NT2/D1 (cell line): ENCODE data around the gene S100A9.
"Not testable (repeated sequence)": the region's sequence is repeated elsewhere in the genome, so short reads cannot be mapped to it uniquely, and the experiment has no call there.

ENCODE experiments used
- DNase-seq: peaks from one replicate; pipeline ENCODE4 v3.0.0-alpha.2; 2011; ENCODE audit warnings: low read depth, low spot score
- H3K27me3 ChIP-seq: 2 replicates; pipeline ENCODE4 v1.6.0; 2011; ENCODE audit warnings: mild to moderate bottlenecking; ENCODE audit not compliant: insufficient read length, insufficient read depth
- H3K36me3 ChIP-seq: 2 replicates; pipeline ENCODE4 v1.6.1; 2011; ENCODE audit warnings: mild to moderate bottlenecking, low read length, mixed read lengths; ENCODE audit not compliant: insufficient read depth, insufficient read length
- H3K4me1 ChIP-seq: 2 replicates; pipeline ENCODE4 v1.5.1; 2011; ENCODE audit not compliant: insufficient read depth, insufficient read length
- H3K4me3 ChIP-seq: 2 replicates; pipeline ENCODE4 v1.5.1; 2011; ENCODE audit warnings: low read depth; ENCODE audit not compliant: insufficient read length
- H3K9ac ChIP-seq: 2 replicates; pipeline ENCODE4 v1.6.0; 2011; ENCODE audit warnings: low read depth; ENCODE audit not compliant: insufficient read length
- H3K9me3 ChIP-seq: 2 replicates; pipeline ENCODE4 v1.5.1; 2011; ENCODE audit warnings: mild to moderate bottlenecking, low read length; ENCODE audit not compliant: insufficient read depth
- SUZ12 ChIP-seq: IDR thresholded peaks from 2 replicates; pipeline ENCODE4 v1.6.1; 2011; ENCODE audit not compliant: insufficient read length, insufficient read depth; ENCODE audit errors: extremely low read depth
- YY1 ChIP-seq: IDR thresholded peaks from 2 replicates; pipeline ENCODE4 v1.6.1; 2011; ENCODE audit not compliant: insufficient read length, insufficient read depth
- ZNF274 ChIP-seq: IDR thresholded peaks from 2 replicates; pipeline ENCODE4 v1.6.1; 2011; ENCODE audit warnings: mild to moderate bottlenecking, low read depth, low read length

S100A9 gene

GRCh38 chr1:153342178-153342577, 15.5 kb upstream of the S100A9 start:
- Histone ChIP-seq H3K27me3 (no peaks in the 10 kb centered on the region), H3K36me3 (no peaks in the 10 kb centered on the region), H3K9ac (no peak overlapping the region), H3K9me3 (no peaks in the 10 kb centered on the region; the same call in 1 of the 2 replicates), H3K4me3 (no peak overlapping the region), H3K4me1 (peaks cover 9% of the 10 kb centered on the region)
- DNase-seq, result no peak
- TF ChIP-seq ZNF274, result no peak
- TF ChIP-seq YY1, result no peak
- TF ChIP-seq SUZ12, result no peak

- H3K4me1 ChIP-seq, result peaks cover 9% of the 10 kb centered on the region
- H3K9ac ChIP-seq, result no peak overlapping the region
- H3K36me3 ChIP-seq, result no peaks in the 10 kb centered on the region
- no peak for DNase-seq
- H3K9me3 ChIP-seq, result no peaks in the 10 kb centered on the region; the same call in 1 of the 2 replicates
- H3K27me3 ChIP-seq, result no peaks in the 10 kb centered on the region
- H3K4me3 ChIP-seq, result no peak overlapping the region
- TF ChIP-seq YY1, result no peak
- TF ChIP-seq SUZ12, result no peak
- no peak for TF ChIP-seq ZNF274
These were observed 14.5 kb upstream of the S100A9 start for GRCh38 chr1:153343040-153343681.

DNA sequence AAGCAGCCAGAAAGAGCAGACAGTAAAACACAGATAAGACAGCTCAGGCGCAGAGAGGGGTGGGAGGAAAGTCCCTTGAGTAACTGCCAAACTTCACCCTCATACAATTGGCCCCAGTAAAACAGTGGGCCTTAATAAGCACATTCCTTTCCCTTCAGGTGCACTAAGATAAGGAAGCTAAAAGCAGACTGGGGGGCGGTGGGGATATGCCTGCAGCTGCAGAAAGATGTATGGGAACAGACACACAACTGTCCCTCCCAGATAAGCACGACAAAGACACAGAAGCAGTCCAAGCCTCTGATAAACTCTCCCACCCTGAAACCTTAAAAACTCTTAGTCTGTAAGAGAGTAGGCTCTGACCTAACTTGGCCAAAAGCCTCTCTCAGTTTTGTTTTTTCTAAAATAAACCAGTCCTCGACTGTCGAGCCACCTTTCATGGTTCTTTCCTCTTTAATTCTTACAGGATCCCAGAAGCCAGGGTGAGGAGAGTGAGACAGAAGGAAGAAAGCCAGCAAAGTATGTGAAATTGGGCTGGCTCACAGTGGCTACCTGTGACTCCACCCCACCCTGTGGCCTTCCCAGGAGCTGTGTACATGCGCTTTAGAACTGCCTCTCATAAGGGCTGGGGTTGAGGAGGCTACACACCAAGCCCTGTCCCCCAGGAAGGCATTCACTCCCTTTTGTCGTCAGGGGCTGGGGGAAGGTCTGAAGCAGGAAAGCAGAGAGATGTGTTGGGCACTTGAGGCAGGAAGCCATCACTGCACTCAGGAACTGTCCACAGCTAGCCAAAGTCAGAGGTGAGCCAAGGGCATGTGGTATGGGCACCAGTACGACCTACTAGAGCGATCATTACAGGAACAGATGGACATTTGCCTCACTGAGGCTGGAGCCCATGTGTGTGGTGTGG, 13.6 kb upstream of the S100A9 start:
- Histone ChIP-seq H3K9me3 (no peaks in the 10 kb centered on the region; the same call in 1 of the 2 replicates), H3K27me3 (no peaks in the 10 kb centered on the region), H3K36me3 (no peaks in the 10 kb centered on the region), H3K4me1 (peaks cover 9% of the 10 kb centered on the region), H3K4me3 (no peak overlapping the region), H3K9ac (no peak overlapping the region)
- DNase-seq, result no peak
- TF ChIP-seq SUZ12 (no peak), ZNF274 (no peak), YY1 (no peak)

DNA sequence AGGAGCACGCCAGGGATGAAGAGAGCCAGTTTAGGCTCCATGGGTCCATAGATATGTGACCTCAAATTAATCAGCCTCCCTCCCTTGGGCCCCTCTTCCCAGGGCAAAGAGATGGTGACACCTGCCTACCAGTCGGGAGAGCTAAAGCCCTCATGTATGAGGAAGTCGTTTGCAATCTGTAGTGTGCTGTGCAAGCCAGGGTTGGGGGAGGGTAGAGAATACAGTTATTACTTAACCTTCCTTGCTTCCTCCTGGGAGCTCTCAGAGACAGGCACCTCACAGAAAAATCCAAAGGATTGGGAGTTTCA, 13.0 kb upstream of the S100A9 start:
- H3K36me3 ChIP-seq, result no peaks in the 10 kb centered on the region
- no peak overlapping the region for H3K4me3 ChIP-seq
- no peak overlapping the region for H3K9ac ChIP-seq
- H3K27me3 ChIP-seq, result no peaks in the 10 kb centered on the region
- DNase-seq, result no peak
- H3K9me3 ChIP-seq, result no peaks in the 10 kb centered on the region; the same call in 1 of the 2 replicates
- TF ChIP-seq ZNF274, result no peak
- TF ChIP-seq YY1, result no peak
- no peak for TF ChIP-seq SUZ12
- H3K4me1 ChIP-seq, result peaks cover 9% of the 10 kb centered on the region

GRCh38 chr1:153345187-153346076, 12.2 kb upstream of the S100A9 start:
- Histone ChIP-seq H3K4me1 (peaks cover 9% of the 10 kb centered on the region), H3K36me3 (no peaks in the 10 kb centered on the region), H3K4me3 (no peak overlapping the region), H3K27me3 (no peaks in the 10 kb centered on the region), H3K9ac (no peak overlapping the region), H3K9me3 (no peaks in the 10 kb centered on the region)
- no peak for DNase-seq
- TF ChIP-seq ZNF274, result no peak
- no peak for TF ChIP-seq SUZ12
- TF ChIP-seq YY1, result no peak

DNA sequence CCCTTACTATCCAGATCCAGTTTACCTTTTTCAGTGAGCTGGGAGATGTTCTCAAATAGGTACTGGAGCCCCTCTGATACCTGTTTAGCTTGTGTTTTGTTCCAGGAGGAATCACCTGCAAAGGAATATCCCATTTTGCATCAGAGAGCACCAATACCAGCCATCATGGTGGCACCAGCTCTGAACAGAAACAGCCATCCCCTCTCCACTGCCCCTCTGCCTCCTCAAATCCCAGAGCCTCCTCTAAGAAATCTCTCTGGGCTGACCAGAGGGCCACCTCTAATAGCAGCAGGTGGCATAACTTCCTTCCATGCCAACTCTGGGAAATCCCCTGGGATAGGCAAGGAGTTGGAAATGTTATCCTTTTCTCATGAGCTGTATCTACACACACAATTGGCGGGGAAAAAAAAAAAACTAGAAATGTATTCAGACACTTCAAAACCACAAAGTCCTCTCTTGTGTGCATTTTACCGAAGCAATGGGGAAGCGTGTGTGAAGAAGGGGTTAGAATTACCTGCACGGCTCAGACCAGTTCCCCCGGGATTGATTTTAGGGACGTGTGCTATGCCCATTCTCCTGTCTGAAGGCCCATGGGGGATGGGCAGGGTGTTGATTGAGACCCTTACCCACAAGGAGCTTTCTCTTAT, 11.5 kb upstream of the S100A9 start:
- Histone ChIP-seq H3K4me1 (peaks cover 9% of the 10 kb centered on the region), H3K27me3 (no peaks in the 10 kb centered on the region), H3K36me3 (no peaks in the 10 kb centered on the region), H3K9ac (no peak overlapping the region), H3K9me3 (no peaks in the 10 kb centered on the region), H3K4me3 (no peak overlapping the region)
- TF ChIP-seq YY1 (no peak), ZNF274 (no peak), SUZ12 (no peak)
- DNase-seq, result no peak

GRCh38 chr1:153347049-153347448, 10.6 kb upstream of the S100A9 start:
- DNase-seq, H3K9me3 ChIP-seq, H3K27me3 ChIP-seq, H3K36me3 ChIP-seq, H3K4me1 ChIP-seq, H3K9ac ChIP-seq, H3K4me3 ChIP-seq: not testable (repeated sequence)
